CD14-positive monocyte (primary cell): ENCODE data around the gene XIRP2. TPM values are rescaled to one million over a fixed set of nuclear protein-coding genes. Genes with fewer than 3 reads are reported as not detected.

Source experiments
- DNase-seq, 3 donors: peaks; one replicate each; pipeline ENCODE4 v3.0.0-alpha.2; 2011 to 2022
- H2AFZ ChIP-seq: 2 replicates; pipeline ENCODE4 v1.6.0; 2012; ENCODE audit warnings: mild to moderate bottlenecking, low read depth, low read length, inconsistent platforms; ENCODE audit not compliant: insufficient read depth, poor library complexity, severe bottlenecking
- H3K27ac ChIP-seq, 2 donors: 1 replicate in 1 of 2; 2 replicates in 1 of 2; pipeline ENCODE4 v1.5.1; 2012 to 2013; ENCODE audit warnings: low read length in 2 of 2, control low read depth in 1 of 2, inconsistent platforms in 1 of 2, low read depth in 1 of 2, mild to moderate bottlenecking in 1 of 2
- H3K27me3 ChIP-seq, 2 donors: one replicate each; pipeline versions ENCODE4 v1.6.0 to v1.6.1; 2011 to 2013; ENCODE audit warnings: low read length in 2 of 2; ENCODE audit not compliant: control insufficient read depth in 2 of 2, insufficient read depth in 2 of 2
- H3K36me3 ChIP-seq, 2 donors: replicated peaks in 1 of 2; 1 replicate in 1 of 2; 2 replicates in 1 of 2; pipeline versions ENCODE4 v1.5.1 to v1.6.1; 2012 to 2013; ENCODE audit warnings: low read length in 2 of 2, control low read depth in 1 of 2, inconsistent platforms in 1 of 2, mild to moderate bottlenecking in 1 of 2; ENCODE audit not compliant: insufficient read depth in 2 of 2, control insufficient read depth in 1 of 2
- H3K4me1 ChIP-seq, 2 donors: 1 replicate in 1 of 2; 2 replicates in 1 of 2; pipeline versions ENCODE4 v1.5.1 to v1.6.1; 2012 to 2013; ENCODE audit warnings: low read length in 2 of 2, control low read depth in 1 of 2, inconsistent platforms in 1 of 2, mild to moderate bottlenecking in 1 of 2, moderate library complexity in 1 of 2; ENCODE audit not compliant: insufficient read depth in 2 of 2, control insufficient read depth in 1 of 2
- H3K4me2 ChIP-seq: replicated peaks from 2 replicates; pipeline ENCODE3; 2012; ENCODE audit warnings: low read length, moderate library complexity, mild to moderate bottlenecking; ENCODE audit not compliant: poor library complexity, severe bottlenecking; ENCODE audit errors: extremely low read depth
- H3K4me3 ChIP-seq, 3 experiments: fragments of 200-600 bp in 1 of 3; sonication (generic) in 1 of 3; replicated peaks in 1 of 3; 1 replicate in 2 of 3; 2 replicates in 1 of 3; pipeline ENCODE4 v1.5.1; 2011 to 2013; ENCODE audit warnings: low read length in 3 of 3, mild to moderate bottlenecking in 3 of 3, control low read depth in 2 of 3, low read depth in 2 of 3, inconsistent platforms in 1 of 3, moderate library complexity in 1 of 3
- H3K79me2 ChIP-seq: 2 replicates; pipeline ENCODE4 v1.6.0; 2012; ENCODE audit warnings: mild to moderate bottlenecking, control low read depth, inconsistent platforms, low read length, moderate library complexity; ENCODE audit not compliant: insufficient read depth
- H3K9ac ChIP-seq: 2 replicates; pipeline ENCODE4 v1.6.0; 2017; ENCODE audit warnings: low read length, mild to moderate bottlenecking; ENCODE audit not compliant: insufficient read depth, poor library complexity, severe bottlenecking
- H3K9me3 ChIP-seq, 2 donors: replicated peaks in 1 of 2; 1 replicate in 1 of 2; 2 replicates in 1 of 2; pipeline versions ENCODE4 v1.5.1 to v1.6.1; 2012 to 2013; ENCODE audit warnings: low read length in 2 of 2, control low read depth in 1 of 2; ENCODE audit not compliant: control insufficient read depth in 1 of 2, insufficient read depth in 1 of 2
- H4K20me1 ChIP-seq: 2 replicates; pipeline ENCODE4 v1.6.0; 2012; ENCODE audit warnings: mild to moderate bottlenecking, low read length, control low read depth, moderate library complexity; ENCODE audit not compliant: insufficient read depth
- H3K27ac Mint-ChIP-seq, 7 donors: one replicate each; pipeline ENCODE4 v1.8.0; 2020; ENCODE audit warnings: mild to moderate bottlenecking in 7 of 7, mixed read lengths in 7 of 7, moderate library complexity in 6 of 7, inconsistent platforms in 2 of 7
- H3K27me3 Mint-ChIP-seq, 3 donors: one replicate each; pipeline ENCODE4 v1.8.0; 2021 to 2022; ENCODE audit warnings: low read depth in 3 of 3, mild to moderate bottlenecking in 3 of 3, mixed read lengths in 3 of 3, moderate library complexity in 3 of 3, inconsistent platforms in 1 of 3
- H3K36me3 Mint-ChIP-seq, 2 donors: one replicate each; pipeline ENCODE4 v1.8.0; 2020; ENCODE audit warnings: mixed read lengths in 2 of 2, inconsistent platforms in 1 of 2, mild to moderate bottlenecking in 1 of 2
- H3K4me1 Mint-ChIP-seq: one replicate; pipeline ENCODE4 v1.8.0; 2020; ENCODE audit warnings: mild to moderate bottlenecking, mixed read lengths
- H3K4me3 Mint-ChIP-seq, 2 donors: one replicate each; pipeline ENCODE4 v1.8.0; 2020; ENCODE audit warnings: mild to moderate bottlenecking in 2 of 2, mixed read lengths in 2 of 2, moderate library complexity in 1 of 2
- H3K9me3 Mint-ChIP-seq, 7 donors: one replicate each; pipeline ENCODE4 v1.8.0; 2020 to 2022; ENCODE audit warnings: mixed read lengths in 7 of 7, mild to moderate bottlenecking in 6 of 7, moderate library complexity in 6 of 7, inconsistent platforms in 2 of 7
- CTCF ChIP-seq: fragments of 200-600 bp; IDR thresholded peaks from one replicate; pipeline ENCODE4 v1.8.0; 2022; ENCODE audit warnings: antibody characterized with exemption, mild to moderate bottlenecking
- WGBS: methylation state at CpG from one replicate; pipeline ENCODE4 v1.1.5; 2013; ENCODE audit warnings: missing lambda C conversion rate; ENCODE audit not compliant: insufficient coverage; 5-methylcytosine and 5-hydroxymethylcytosine counted together
- intact Hi-C, 2 donors: fragments of 100-400 bp; cut with micrococcal nuclease; formaldehyde crosslinking; loops; one replicate each; pipeline versions ENCODE4 v1.15.0 to v1.15.1; 2023
- polyA plus RNA-seq, 3 donors: library from polyadenylated mRNA; depleted of rRNA in 1 of 3; unstranded in 2 of 3; stranded (reverse) in 1 of 3; fragments of 300-500 nt in 2 of 3; fragments of >200 nt in 1 of 3; fragmentation: Illumina TruSeq in 2 of 3; gene quantifications; 1 replicate in 2 of 3; 2 replicates in 1 of 3; pipeline ENCODE4 v1.2.3, GENCODE V29; 2012 to 2021

The XIRP2 gene
- polyA plus RNA-seq, 3 donors = not detected

- no peak for TF ChIP-seq CTCF
- Mint-ChIP-seq H3K4me1 (no peaks in the 10 kb centered on the region), H3K36me3 (no peaks in the 10 kb centered on the region), H3K4me3 (no peak overlapping the region), H3K9me3 (peaks cover 0 to 4% (median 2%) of the 10 kb centered on the region in 7 donors), H3K27ac (no peak overlapping the region), H3K27me3 (no peaks in the 10 kb centered on the region)
- no peaks in the 10 kb centered on the region for H4K20me1 ChIP-seq
- DNase-seq = no peak
- no CpG with 5 or more reads among the region's 1 CpG for WGBS
- H2AFZ ChIP-seq = no peak overlapping the region
- intact Hi-C loops = no loop called here
- H3K27me3 ChIP-seq = no peaks in the 10 kb centered on the region
- no peak overlapping the region for H3K27ac ChIP-seq
- H3K4me2 ChIP-seq = no peak overlapping the region
- no peaks in the 10 kb centered on the region for H3K4me1 ChIP-seq
- no peak overlapping the region for H3K4me3 ChIP-seq
- H3K9ac ChIP-seq = no peak overlapping the region
- H3K9me3 ChIP-seq = no peaks in the 10 kb centered on the region
- H3K79me2 ChIP-seq = no peaks in the 10 kb centered on the region
- no peaks in the 10 kb centered on the region for H3K36me3 ChIP-seq
These were observed 7.1 kb upstream of the XIRP2 start for GRCh38 chr2:166881177-166881576.

- Mint-ChIP-seq H3K27me3 (no peaks in the 10 kb centered on the region), H3K9me3 (peaks cover 0 to 4% (median 2%) of the 10 kb centered on the region in 7 donors), H3K27ac (no peak overlapping the region), H3K4me3 (no peak overlapping the region), H3K4me1 (no peaks in the 10 kb centered on the region), H3K36me3 (no peaks in the 10 kb centered on the region)
- Histone ChIP-seq H3K9ac (no peak overlapping the region), H3K27me3 (no peaks in the 10 kb centered on the region), H3K4me1 (no peaks in the 10 kb centered on the region), H3K79me2 (no peaks in the 10 kb centered on the region), H3K27ac (no peak overlapping the region), H4K20me1 (no peaks in the 10 kb centered on the region), H3K9me3 (no peaks in the 10 kb centered on the region), H3K4me3 (no peak overlapping the region), H3K4me2 (no peak overlapping the region), H2AFZ (no peak overlapping the region), H3K36me3 (no peaks in the 10 kb centered on the region)
- no CpG with 5 or more reads among the region's 3 CpGs for WGBS
- no peak for DNase-seq
- intact Hi-C loops = no loop called here
- TF ChIP-seq CTCF = no peak
These were observed 5.4 kb upstream of the XIRP2 start for GRCh38 chr2:166882851-166883250.
